Neural progenitor cell (in vitro differentiated cells): ENCODE data around the gene DHX34.

Experiments used
- CTCF ChIP-seq: fragments of 200-600 bp; sonication (generic); IDR thresholded peaks from 2 replicates; pipeline ENCODE4 v1.5.1; 2017; ENCODE audit warnings: antibody characterized with exemption, mild to moderate bottlenecking
- EZH2phosphoT487 ChIP-seq: fragments of 200-600 bp; sonication (generic); IDR thresholded peaks from 2 replicates; pipeline ENCODE4 v1.6.1; 2017; ENCODE audit warnings: antibody characterized with exemption

- TF ChIP-seq EZH2phosphoT487 (no peak), CTCF (no peak)
Observed at GRCh38 chr19:47309608-47310007, 39.5 kb upstream of the DHX34 start, which contains the start of gene C5AR1.
